ENCODE results near the gene MTFR1L.

MTFR1L gene

DNA sequence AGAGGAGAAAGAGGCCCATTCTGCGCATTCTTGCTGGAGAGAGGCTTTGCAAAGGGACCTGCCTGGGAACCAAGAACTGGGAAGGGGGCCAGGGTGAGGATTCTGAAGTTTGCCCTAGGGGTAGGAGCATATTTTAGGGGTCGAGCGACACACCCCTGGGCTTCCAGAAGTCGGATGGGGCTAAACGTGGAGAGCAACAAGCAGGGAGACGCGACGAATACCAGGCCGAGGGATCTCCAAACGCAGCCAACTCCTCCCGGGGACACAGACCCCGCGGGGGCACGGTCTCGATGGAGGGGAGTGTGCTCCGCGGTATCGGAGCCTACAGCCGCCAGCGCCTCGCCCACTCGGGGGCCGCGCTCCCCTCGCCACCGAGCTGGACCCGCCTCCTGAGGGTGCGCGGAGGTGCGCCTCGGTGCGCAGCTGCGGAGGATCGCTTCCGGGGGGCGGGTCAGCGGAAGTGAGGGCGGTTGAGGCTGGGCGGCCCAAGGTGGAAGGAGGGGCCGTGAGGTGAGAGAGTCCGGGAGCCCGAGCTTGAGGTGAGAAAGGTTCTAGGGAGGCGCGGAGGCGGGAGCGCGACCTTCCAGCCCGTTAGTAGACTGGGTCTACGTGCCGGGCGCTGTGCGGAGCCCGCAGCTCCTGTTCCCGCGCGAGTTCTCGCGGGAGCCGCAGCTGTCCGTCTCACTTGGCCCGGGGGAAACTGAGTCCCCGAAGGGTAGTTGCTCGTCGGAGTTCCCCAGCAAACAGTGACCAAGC lies at the start of gene MTFR1L:
TSS of gene MTFR1L (plus strand) at position 464 of the 756 bp plus-strand sequence. CDS start 3,151 bp downstream, outside the sequence.
- DNase-seq (ENCODE audit: low spot score): peak; percentile 93

DNA sequence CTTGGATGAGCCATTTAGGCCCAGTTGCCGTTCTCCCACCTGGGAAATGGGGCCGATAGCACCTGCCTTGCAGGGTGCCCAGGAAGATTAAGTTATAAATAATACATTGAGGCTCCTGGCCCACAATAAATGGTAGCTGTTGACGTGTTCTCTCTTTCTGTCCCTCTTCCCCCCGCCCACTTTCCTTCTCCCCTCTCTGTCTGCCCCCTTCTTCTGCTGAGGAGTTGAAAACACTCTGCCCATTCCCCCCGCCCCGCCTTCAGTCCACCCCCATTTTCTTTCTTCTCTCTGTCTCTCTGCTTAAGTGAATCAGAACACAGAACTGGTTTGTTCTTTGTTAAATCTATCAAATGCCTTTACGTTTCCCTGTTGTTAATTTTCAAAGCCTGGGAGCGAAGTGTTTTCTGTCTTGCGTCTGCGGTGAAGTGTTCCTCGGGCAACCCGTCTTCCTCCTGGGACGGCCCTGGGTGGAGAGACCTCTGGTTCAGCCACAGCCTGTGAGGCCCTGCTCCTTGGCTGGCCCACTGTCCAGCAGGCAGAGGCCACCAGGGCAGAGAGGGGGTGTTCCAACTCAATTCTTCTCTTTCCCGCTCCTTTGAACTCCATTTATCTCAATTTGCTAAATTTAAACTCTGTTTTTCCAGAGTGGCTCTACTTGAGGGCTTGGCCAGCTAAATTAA lies 49.1 kb upstream of the MTFR1L start:
- DNase-seq (ENCODE audit: low spot score): no peak

DNA sequence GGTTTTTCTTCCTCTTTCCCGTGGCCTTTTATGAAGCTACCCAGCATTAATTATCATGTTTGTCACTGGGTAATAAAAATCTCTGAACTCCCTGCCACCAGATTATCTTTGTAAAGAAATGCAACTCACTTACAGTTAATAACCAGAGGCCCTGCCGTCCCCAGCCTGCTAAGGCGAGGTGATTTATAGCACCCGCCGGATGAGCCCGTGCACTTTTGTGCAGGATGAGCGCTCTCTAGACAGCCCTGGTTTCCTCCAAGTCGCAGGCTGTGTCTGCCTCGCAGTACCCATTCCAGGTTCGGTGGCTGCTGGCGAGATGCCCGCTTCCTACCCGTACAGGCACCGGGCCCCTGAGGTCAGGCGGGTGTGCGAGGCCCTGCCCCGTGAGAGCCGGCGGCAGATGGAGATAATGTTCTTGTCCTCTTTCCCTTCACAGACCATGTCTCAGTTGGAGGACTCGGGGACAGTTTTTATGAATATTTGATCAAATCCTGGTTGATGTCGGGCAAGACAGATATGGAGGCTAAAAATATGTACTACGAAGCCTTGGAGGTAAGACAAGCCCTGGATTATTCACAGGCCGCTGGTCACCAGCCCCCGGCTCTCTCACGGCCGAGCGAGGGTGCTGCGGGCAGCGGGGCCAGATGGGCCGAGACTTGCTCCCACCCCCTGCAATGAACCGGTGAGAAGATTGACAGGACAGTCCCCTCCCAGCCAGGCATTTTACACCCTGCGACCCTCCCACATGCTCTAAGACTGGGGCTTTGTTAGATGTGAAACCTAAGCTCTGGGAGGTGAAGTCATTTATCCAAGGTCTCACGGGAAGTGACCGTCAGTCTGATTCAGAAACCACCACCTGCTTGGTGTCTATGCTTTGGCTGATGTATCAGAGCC lies 48.3 kb upstream of the MTFR1L start:
- peak; percentile 50 for DNase-seq (ENCODE audit: low spot score)

DNA sequence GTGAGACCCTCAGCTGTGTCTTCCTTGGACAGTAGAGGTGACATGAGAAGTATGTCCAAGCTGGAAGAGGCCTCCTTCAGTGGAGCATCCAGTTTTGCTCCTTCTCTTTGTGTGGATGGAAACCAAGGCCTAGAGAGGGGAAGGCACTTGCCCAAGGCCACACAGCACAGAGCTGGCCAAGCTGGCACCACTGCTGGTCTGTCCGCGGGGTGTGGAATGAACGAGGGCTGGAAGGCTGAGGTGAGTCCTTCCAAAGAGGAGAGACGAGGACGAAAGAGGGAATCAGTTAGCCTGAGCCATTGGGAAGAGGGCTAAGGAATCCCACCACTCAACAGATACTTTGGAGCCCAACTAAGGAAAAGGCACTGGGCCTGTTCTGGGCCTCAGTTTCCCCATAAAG lies 47.6 kb upstream of the MTFR1L start:
- no peak for DNase-seq (ENCODE audit: low spot score)

DNA sequence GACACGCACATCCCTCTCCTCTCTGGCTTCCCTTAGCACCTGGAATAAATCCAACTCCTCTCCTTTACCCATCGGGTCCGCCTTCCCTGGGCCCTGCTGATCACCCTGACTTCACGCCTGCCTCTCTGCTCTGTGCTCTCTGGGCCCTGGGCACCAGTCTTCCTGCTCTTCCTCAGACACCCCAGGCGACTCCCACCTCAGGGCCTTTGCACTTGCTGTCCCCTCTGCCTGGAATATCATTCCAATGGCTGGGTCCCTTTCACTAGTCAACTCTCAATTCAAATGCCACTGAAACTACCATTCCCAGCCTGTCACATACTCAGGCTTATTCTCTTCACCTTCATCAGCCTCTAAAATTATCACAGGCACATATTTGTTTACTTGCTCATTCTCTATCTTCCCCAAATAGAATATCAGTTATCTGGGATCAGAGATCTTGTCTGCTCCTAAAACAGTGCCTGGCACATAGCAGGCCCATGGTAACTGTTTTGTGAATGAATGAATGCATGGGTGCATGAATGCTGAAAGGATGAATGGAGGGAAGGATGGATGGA lies 47.0 kb upstream of the MTFR1L start:
- no peak for DNase-seq (ENCODE audit: low spot score)

DNA sequence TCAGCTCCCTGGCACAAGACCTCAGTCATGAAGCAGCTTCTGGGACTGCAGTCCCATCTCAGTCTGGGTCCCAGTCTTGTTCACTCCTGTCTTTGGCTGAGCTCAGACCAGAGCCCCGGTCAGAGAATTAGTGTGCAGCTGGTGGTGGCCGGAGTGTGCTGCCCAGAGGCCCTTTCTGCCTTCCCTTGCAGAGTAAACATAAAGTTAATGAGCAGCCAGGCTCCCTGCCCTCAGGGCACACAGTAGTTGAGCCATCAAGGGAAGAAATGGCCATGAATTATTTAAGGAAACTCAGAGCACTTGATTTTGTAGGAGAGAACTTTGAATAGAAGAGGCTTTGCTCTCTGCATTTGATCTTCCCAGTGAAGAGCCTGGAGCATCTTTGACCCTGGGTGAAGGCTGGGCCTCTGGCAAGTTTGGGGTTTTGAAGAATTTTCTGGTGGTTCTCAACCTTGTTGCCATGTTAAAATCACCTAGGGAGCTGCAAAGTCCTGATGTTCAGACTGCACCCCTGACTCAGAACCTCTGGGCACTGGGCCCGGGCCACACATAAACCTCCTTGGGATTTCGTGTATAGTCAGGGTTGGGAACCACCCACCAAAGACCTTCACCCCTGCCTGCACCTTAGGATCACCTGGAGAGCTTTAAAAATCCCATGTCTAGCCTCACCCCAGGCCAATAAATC lies 46.2 kb upstream of the MTFR1L start:
- DNase-seq (ENCODE audit: low spot score): no peak

DNA sequence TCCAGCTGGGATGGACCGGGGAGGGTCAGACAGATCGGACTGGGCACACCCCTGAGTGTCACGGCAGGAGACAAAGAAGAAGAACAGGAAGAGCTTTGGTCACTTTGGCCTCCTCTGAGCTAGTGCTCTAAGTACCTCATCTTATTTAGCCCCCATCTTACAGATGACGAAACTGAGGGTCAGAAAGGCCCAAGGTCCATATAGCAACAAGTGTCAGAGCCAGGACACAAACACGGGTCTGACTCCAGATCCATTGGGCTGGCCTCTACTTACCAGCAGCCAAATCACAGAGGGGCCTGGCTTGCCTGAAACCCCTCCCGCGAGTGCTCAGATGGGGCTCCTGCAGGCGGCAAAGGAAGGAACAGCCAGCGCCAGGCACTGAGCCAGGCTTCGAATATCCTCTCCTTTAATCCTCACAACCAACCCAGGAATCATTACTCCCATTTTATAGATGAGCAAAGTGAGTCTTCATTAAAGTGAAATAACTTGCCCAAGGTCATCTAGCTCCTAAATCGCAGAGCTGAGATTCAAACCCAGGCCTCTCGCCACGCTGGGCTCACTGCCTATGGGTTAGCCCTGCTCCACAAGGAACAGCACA lies 45.4 kb upstream of the MTFR1L start:
- DNase-seq (ENCODE audit: low spot score): no peak

DNA sequence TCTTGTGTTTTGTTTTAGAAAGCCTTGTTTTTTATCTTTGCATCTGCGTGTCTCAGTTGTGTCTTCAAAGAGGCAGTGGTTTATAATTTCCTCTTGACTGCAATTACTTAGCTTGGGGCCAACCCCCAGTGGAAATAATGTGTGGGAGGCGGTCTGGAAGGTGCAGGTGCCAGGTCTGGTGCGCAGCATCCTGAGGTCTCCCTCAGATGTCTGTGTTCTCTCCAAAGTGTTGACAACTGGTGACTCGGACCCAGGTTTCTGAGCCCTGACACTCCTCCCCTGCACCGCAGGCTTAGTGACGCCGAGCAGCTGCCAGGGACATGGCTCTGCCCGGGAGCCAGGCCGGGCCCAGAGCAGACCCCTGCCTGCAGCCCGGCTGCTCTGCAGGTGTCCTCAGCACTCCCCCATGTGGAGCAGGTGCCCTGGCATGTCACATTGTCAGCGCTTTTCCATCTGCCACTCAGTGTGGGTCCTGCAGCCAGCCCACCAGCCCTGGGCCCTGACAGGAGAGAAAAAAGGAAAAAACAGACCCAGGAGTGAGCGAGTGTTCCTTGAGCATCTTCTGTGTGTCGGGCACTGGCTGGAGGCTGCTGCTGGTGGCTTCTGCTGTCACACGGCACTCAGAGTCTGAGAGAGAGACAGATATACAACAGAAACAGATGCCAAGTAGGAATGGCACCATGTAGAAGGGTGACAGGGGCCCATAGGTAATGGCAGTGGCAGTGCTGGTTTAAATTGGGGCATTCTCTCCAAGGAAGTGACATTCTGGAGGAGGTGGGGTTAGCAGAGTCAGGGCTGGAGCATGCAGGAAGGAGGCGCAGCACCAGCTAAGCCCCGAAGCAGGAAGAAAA lies 44.6 kb upstream of the MTFR1L start:
- DNase-seq (ENCODE audit: low spot score): peak; percentile 91

DNA sequence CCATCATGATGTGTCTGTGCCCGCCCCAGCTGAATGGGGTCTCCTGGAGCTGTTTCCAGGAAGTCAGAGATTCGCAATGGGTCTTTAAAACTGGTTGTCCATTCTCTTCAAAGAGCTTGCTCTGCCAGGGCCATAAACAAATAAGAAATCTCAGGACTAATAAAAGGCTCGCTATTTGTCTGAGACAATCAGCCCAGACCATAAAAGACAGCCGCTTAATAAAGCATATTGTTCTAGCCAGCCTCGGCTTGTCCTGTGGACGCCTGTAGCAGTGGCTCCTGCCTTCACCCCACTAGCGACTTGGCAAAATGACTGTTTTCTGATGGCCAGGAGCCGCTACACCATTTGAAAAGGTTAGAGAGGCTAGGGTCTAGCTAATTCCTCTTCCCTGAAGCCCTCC lies 40.4 kb upstream of the MTFR1L start:
- no peak for DNase-seq (ENCODE audit: low spot score)

DNA sequence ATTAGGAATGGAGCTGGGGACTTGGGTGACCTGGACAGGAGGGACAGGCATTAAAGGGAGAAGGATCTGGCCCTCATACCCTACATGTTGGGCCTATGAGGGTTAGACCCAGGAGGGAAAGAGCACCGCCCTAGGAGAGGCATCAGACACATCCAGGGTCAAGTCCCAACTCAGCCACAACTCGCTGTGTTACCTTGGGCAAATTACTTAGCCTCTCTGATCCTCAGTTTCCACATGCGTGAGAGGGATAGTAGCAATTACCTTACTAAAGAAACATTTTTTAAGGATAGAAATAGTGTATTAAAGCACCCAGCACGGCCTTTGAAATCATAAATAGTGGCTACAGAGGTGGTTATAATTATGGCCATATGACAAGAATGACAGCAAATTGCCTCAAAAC lies 39.9 kb upstream of the MTFR1L start:
- DNase-seq (ENCODE audit: low spot score): no peak

DNA sequence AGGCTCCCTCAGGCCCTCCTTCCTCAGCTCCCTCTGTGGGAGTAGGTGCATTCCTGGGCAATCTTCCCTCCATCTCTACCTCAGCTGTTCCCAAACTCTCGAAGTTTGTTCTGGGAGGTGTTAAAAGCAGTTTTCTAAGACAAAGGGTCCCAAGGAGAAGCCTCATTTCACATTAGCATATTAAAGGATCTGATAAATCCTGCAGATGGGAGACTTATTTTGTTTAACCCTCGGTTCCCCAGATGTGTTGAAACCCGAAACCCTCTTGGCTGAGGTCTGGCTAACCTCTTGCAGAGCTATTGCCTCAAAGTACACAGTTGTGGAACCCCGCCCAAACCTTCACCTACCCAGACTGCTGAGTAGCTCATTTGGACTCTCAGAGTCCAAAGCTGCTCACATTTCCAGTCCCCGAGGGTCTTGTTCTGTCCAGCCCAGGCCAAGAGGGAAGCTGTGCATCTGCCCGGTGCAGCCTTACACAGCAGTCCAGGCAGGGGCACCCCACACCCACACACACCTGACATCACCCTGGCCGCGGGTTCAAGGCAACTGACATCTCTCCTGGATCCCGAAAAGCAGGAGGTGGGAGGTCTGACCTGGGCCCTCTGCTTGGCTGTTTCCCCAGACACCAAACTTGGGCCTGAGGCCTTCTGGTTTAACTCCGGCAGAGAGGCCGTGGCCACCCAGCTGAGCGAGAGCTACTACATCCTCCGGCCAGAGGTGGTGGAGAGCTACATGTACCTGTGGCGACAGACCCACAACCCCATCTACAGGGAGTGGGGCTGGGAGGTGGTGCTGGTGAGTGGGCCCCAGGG lies 39.2 kb upstream of the MTFR1L start:
- no peak for DNase-seq (ENCODE audit: low spot score)

DNA sequence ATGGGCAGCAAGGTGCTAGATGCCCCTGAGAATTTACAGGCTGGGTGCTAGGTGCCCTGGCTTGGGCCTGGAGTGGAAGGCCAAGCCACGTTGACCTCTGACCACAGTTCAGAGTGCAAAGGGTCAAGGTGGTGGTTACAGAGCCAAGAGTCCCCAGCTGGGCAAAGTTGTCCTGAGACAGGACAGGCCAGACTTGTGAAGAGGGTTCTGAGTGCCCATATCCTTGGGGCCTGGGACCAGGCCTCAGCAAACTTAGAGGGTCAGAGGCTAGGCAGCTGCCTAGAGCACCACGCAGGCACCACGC lies 38.7 kb upstream of the MTFR1L start:
- DNase-seq (ENCODE audit: low spot score): no peak

DNA sequence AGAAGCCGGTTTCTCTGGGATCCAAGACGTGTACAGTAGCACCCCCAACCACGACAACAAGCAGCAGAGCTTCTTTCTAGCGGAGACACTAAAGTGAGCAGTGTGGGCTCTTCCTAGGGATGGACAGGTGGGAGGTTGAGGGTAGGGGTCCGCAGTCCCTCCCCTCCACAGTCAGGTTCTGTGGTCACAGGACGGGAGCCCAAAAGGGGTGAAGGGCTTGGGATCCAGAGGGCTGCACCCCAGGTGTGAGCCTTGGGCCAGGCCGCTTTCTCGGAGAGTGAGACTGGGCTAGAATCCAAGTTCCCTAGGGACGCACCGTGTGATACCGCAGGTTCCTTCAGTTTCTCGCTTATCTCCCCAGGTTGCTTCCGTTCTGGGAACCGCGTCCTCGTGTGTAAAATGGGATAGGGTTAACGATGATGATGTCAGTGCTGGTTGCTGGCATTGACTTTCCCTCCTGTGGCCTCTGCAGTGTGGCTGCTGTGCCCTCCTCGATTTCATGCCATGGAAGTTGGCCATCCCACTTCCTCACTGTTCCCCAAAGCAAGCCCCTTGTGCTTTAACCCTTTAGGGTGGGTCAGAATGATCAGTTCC lies 37.0 kb upstream of the MTFR1L start:
- no peak for DNase-seq (ENCODE audit: low spot score)

DNA sequence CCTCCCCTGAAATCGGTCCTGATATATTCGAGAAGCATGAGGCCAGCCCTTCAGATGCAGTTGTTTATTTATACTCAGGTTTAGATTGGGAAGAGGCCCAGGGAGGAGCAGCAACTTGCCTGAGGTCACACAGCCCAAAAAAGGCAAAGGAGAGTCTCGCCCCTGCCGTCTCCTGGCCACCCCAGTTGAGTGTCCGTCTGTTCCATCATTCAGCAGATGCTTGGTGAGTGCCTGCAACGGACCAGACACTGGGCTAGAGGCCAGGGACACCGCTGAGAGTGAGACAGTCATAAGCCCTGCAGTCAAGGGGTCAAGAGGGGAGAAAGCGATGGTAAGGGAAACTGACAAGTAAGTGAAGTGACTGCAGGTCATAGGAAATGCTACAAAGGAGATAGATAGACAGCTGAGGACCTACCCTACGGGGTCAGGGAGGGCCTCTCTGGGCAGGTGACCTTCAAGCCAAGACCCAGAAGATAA lies 35.1 kb upstream of the MTFR1L start:
- DNase-seq (ENCODE audit: low spot score): no peak

DNA sequence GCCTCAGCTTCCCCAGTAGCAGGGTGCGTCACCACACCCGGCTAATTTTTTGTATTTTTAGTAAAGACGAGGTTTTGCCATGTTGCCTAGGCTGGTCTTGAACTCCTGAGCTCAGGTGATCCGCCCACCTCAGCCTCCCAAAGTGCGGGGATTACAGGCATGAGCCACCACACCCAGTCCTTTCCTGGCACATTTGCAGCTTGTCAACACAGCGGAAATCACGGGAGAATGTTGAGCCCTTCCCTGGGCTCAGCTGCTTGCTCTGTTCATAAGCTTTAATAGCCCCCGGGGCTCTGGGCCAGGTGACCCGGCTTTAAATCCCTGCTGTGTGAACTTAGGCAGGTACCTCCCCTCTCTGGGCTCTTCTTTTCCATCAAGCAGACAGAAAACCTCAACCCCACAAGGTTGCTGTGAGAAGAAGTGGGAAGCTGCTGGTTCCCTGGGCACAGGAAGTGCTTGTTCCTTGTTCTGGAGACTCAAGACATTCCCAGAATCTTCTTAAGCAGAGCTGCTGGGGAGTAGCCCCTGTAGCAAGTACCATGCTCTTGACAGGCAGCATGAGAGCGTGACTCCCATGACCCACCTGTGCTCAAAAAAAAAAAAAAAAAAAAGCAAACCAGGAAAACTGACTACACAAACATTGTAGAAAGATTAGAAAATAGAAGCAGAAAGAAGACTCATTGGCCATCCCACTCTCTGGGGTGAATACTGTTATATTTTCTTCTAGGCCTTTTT lies 34.3 kb upstream of the MTFR1L start:
- DNase-seq (ENCODE audit: low spot score): no peak

DNA sequence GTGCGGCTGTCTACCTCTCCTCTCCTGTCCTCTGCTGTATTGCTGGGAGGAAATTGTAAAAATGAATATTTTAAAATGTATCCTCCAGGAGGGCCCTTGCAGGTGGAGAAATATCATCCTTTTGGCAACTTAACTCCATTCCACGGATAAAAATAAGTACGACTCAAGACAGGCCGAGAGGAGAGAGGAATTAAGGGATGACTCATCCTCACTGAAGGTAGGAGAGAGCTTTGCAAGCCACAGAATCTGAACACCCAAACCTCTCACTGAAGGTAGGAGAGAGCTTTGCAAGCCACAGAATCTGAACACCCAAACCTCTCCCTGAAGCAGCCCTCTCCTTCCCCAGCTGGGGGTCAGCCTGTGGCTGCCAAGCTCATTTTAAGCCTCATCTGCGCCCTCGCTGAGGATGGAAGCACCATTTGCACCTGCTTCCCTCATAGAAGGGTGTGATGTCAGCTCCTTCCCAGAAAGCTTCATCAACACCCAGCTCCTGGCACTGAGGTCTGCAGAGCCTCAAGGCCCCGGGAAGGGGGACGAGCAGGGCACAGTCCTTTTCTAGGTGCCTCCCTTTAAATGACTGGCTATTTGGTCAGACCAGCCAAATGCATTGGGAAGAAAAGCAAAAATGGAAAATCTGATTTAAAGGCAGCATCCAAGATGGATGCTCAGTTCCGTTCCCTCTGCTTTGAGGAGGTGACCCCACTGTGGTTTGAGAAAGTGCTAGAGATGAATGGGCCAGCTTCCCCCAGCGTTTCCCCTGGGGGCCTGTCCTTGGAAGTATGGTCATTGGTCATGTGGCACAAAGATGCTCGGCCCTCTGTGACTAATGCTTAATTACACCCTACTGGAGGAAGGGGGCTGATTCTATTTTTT lies 32.6 kb upstream of the MTFR1L start:
- no peak for DNase-seq (ENCODE audit: low spot score)

DNA sequence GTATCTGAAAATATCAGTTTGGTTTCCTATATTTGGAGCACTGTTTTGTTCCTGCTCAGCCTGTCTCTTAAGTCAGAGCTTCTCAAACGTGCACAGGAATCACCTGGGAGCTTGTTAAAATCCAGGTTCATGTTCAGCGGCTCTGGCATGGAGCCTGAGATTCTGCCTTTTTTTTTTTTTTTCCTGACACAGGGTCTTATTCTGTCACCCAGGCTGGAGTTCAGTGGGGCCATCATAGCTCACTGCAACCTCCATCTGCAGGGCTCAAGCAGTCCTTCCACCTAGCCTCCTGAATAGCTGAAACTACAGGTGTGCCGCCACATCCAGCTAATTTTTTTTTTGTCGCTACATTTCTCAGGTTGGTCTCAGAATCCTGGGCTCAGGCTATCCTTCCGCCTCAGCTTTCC lies 32.0 kb upstream of the MTFR1L start:
- no peak for DNase-seq (ENCODE audit: low spot score)

Measured in CD4-positive, alpha-beta T cell treated with Interleukin-6 at 100 ng/mL for 8 hours (primary cell).